Superior temporal gyrus (tissue), 1 donor: ENCODE measurements around the gene DNAJC1.
"Not testable (repeated sequence)": the region's sequence is repeated elsewhere in the genome, so short reads cannot be mapped to it uniquely, and the experiment has no call there.

Source experiments
- DNase-seq: peaks from one replicate; pipeline ENCODE4 v3.0.0-alpha.2; 2016; ENCODE audit errors: extremely low spot score

The DNAJC1 gene, protein sequence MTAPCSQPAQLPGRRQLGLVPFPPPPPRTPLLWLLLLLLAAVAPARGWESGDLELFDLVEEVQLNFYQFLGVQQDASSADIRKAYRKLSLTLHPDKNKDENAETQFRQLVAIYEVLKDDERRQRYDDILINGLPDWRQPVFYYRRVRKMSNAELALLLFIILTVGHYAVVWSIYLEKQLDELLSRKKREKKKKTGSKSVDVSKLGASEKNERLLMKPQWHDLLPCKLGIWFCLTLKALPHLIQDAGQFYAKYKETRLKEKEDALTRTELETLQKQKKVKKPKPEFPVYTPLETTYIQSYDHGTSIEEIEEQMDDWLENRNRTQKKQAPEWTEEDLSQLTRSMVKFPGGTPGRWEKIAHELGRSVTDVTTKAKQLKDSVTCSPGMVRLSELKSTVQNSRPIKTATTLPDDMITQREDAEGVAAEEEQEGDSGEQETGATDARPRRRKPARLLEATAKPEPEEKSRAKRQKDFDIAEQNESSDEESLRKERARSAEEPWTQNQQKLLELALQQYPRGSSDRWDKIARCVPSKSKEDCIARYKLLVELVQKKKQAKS

GRCh38 chr10:22003177-22003963 is at the start of gene DNAJC1:
TSS of gene DNAJC1 (minus strand) at chr10:22003730. CDS start at chr10:22003434, 296 bp downstream.
- DNase-seq, result peak; percentile 99

- no peak for DNase-seq
Measured at GRCh38 chr10:22053048-22053447, 49.5 kb upstream of the DNAJC1 start.

- DNase-seq, result no peak
Measured at GRCh38 chr10:22049635-22050034, 46.1 kb upstream of the DNAJC1 start.

DNA sequence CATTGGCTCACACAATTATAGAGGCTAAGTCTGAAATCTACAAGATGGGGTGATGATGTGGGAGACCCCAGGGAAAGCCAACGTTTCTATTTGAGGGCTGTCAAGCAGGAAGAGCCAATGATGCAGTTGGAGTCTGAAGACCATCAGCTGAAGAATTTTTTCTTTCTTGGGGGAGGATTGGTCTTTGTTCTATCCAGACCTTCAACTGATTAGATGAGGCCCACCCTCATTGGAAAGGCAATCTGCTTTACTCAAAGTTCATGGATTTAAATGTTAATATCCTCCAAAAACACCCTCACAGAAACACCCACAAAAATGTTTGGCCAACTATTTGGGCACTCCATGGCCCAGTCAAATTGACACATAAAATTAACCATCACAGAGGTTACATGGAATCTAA is 44.3 kb upstream of the DNAJC1 start:
- no peak for DNase-seq

- DNase-seq, result no peak
Measured at GRCh38 chr10:22043327-22043633, 39.8 kb upstream of the DNAJC1 start.

DNA sequence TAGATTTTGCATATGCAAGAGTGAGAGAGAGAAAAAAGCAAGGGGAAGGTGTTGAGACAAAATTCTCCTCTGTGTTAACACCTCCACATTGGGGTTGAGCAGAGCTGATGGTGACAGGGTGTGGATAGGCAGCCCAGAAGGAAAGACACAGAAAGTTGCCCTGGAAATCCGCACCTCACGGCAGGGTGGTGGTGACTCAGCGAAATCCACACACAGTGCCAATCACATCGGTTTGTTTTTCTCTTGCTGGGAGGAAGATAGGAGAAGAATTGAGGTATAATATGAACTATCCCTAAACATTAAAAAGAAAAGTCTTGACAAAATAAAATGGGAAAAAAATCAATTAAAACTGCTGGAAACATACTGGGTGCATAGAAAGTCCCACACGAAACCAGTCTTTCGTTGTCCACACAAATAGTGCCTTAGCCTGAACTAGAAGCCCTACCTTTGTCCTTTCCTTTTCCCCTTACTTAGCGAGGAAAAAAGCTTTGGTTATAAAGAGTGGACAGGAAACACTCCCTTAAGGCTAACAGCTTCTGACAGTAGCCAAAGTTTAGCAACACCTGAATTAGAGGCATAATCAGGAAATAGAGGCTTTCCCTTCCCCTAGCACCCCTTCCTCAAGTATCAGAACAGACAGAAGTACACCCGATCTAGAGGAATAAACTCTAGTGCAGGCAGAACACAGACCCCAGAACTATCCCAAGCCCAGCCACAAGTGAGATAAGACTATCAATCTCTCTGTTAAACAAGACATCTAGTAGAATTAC is 39.2 kb upstream of the DNAJC1 start:
- DNase-seq, result no peak

DNA sequence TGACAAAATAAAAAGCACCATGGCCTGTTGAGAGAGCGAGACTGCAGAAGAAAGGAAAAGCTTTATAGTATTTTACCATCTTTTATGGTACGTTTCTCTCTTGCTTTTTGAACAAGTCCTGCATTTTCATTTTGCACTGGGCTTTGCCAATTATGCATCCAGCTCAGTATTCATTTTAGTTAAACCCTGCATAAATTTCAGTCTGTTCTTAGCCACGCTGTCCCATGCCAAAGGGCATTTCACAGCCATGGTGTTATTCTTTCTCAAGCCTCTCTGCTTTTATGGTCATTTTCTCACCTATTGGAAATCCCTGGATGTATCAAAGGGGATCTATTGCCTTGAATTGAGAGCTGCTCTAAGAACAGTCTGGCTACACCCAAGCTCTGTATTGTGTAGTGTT is 30.8 kb upstream of the DNAJC1 start:
- DNase-seq, result no peak

DNA sequence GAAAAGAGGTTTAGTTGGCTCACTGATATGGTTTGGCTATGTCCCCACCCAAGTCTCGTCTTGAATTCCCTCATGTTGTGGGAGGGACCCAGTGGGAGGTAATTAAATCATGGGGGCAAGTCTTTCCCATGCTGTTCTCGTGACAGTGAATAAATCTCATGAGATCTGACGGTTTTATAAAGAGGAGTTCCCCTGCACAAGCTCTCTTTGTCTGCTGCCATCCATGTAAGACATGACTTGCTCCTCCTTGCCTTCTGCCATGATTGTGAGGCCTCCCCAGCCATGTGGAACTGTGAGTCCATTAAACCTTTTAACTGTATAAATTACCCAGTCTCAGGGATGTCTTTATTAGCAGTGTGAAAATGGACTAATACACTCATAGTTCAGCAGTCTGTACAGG is 28.7 kb upstream of the DNAJC1 start:
- not testable (repeated sequence) for DNase-seq

DNA sequence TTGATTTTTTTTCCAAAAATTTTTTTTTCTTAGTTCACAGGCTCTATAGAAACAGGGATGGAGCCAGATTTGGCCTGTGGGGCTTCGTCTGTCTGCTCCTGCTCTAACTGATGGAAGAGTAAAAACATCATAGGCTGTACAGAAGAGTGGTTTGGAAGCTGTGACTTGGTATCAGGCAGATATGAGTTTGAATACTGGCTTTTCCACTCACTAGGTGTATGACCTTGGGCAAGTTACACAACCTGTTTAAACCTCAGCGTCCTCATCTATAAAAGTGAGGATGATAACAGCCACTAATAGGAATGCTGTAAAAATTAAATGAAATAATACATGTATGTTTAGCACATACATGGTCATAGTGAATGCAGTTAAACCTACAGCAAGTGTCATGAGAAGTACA is 26.9 kb upstream of the DNAJC1 start:
- DNase-seq, result no peak

DNA sequence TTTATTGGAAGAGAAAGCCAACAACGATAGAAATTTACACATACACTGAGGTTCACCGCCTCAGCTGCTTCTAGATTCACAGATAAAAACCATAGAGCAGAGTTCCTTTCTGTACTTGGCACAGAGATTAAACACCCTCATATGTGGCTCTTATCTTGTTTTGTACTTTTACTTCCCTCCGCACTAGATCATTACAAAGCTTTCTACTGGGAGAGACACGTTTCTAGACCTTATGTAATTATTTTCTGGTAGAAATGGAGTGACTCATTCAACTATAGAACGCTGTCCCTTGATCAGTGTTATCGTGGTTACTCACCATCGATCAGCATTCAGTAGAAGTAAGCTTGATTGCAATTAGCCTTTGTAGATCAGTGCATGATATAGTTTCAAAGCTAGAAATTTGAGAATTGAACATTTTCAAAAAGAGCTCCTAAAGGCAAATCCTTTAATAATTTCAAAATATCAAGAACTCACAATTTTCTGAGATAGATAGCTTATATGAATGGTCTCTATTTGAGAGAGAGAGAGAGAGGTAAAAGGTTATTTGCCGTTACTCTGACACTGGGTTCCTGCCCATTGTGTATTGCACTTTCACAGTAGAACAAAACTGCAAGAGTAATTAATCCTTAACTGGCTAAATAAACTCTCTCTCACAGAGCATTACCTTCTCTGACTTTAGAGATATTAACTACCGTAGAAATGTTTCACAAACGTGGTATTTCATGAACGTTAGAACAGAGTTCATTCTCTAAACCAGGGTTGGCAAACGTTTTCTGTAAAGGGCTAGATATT is 26.1 kb upstream of the DNAJC1 start:
- no peak for DNase-seq

- no peak for DNase-seq
Measured at GRCh38 chr10:22027364-22028238, 24.1 kb upstream of the DNAJC1 start.

DNA sequence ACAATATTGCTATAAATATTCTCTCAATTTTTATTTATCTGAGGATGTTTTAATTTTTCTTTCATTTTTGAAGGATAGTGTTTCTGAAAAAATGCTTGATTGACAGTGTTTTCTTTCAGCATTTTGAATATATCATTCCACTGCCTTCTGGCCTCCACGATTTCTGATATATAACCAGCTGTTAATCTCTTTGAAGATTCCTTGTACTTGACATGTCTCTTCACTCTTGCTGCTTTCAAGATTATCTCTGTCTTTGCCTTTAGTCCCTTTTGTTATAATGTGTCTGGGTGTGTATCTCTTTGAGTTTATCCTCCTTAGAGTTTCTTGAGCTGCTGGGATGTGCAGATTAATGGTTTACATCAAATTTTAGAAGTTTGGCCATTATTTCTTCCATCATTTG is 22.8 kb upstream of the DNAJC1 start:
- DNase-seq, result no peak

- no peak for DNase-seq
Measured at GRCh38 chr10:22023508-22023907, 20.0 kb upstream of the DNAJC1 start.

DNA sequence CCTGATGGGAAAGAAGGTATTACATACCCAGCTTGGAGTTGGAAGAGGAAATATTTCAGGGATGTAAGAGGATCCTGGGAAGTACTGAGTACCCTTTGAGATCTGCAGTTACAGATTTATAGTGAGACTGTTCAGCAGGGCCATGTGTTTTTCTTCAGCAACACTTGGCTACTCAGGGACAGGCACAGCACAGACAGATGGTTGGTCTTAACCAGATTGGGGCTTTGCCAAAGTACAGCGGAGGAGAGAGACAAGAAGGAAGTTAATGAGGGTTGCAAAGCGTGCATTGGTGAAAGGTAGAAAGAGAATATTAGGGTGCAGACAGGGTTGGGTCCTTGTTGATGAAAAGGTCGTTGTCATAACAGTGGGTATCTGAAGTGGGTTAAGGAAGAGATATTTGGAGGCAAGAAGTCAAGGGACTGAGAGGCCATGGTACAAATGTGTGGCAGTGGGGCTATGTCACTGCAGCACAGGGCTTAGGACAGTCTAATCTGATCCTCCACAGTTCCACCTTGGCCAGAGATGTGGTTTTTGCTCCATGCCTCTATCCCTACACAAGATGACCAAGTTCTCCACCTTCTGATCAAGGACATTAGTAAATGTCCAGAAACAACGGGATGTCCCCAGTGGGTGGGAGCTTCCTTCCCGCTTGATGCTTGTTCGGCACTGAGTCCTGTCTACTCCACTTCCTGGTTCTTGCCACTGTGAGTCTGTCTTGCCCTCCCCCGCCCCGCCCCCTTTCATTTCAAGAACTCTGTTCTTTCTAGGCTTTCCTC is 18.9 kb upstream of the DNAJC1 start:
- DNase-seq, result no peak

DNA sequence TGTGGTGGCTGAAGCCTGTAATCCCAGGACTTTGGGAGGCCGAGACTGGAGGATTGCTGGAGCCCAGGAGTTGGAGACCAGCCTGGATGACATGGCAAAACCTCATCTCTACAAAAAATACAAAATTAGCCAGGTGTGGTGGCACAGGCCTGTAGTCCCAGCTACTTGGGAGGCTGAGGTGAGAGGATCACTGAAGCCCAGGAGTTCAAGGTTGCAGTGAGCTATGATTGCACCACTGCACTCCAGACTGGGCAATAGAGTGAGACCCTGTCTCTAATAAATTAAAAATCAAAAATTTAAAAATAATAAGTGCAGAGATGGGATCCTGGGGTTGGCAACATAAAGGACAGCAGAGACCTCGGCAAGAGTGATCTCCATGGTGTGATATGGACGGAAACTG is 17.6 kb upstream of the DNAJC1 start:
- not testable (repeated sequence) for DNase-seq

DNA sequence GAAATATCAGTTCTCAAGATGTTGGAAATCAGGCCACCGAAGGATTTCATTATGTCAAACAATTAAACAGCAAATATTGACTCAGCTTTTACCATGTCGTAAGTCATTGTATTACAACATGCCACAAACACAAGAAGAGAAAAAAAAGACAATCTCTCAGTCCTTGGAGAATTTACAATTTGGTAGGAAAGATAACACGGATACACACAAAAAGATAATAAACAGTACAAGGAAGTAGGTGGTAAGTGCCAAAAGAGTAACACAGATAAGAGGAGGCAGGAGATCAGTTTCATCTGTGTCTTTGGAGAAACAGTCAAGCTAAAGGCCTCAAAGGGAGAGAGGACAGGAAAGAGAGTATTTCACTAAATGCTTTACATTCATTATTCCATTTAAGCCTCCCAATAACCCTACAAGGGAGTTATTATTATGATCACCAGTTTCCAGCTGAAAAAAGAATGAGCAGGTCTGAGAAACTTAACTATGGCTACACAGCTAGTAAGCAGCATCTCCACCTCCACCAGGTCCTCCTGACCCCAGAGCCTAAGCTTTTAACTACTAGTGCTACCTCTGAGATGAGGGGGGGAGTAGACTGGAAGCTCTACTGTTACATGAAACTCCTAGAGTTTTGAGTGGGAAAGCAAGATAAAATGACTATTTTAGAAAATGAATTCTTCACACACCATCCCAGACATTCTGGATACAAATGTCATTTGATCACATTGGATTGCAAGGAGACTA is 13.9 kb upstream of the DNAJC1 start:
- no peak for DNase-seq

DNA sequence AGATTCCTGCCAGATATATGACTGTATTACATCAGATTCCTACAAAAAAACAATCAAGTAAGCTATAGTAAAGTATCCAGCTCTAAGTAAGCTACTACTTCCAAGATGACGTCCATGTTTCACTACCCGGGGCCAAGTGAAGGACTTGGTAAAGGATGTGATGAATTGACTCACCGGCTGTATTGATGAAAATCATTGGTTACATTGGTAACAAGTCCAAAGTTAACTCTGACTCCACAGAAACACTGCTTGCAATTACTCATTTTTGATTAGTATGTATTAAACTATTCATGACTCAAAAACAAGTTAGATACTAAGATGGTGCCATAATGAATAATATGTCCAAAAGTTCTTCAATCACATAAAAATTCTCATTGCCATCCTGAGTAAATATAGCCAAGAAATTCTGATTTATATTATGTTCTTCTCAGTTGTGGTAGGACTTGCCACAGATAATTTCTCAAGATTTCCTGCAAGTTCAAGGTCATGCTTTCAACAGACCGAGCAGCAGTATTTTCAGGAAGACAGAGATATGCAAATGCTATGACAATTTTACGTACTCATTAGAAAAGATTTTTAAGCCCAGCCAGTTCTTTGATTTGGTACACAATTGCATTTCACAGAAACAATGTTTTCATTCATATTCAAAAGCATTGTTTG is 12.6 kb upstream of the DNAJC1 start:
- DNase-seq, result no peak

- DNase-seq, result peak; percentile 67
Measured at GRCh38 chr10:22010973-22011408, 7.5 kb upstream of the DNAJC1 start.
